ENCODE data around the gene MCTP1. TPM values are rescaled to one million over a fixed set of nuclear protein-coding genes. Genes with fewer than 3 reads are reported as not detected.

The MCTP1 gene
- total RNA-seq, 1 experiment from 2014 or later, result 2.5 TPM

DNA sequence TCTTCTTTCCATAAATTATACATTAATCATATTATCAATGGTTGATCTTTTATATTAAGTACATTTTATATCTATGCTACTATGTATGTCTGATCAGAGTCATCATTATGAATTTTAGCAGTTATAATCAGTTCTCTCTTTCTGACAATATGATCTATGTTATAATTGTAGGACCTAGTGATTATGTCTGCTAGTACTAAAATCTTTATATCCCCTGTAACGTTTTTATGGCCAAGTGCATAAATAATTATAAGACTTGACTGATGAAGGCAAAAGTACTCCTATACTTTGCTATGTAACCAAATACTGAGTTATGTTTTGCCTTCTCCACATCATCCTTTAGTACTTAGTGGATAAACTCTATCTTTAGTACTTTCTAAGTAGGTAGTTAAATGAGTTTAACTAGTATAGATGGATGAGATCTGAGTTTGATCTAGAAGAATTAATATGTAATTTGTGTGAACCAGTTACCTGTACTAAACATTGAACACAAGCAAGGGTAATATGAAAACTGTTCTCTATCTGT, 591.0 kb downstream of the MCTP1 start:
- no peaks in the 10 kb centered on the region for H3K4me1 ChIP-seq (ENCODE audit: insufficient read depth, low read length)
- H3K4me3 Mint-ChIP-seq, result no peak overlapping the region
- no peak overlapping the region for H4K8ac ChIP-seq (replicated peaks; ENCODE audit: insufficient read length, low read depth, low read length)
- no peaks in the 10 kb centered on the region for H3K9me3 Mint-ChIP-seq
- no peak overlapping the region for H2AFZ ChIP-seq (ENCODE audit: low read length)
- H3K56ac ChIP-seq (ENCODE audit: insufficient read length, low read depth, low read length), result no peak overlapping the region
- no peak overlapping the region for H4K91ac ChIP-seq (ENCODE audit: insufficient read length, low read depth, low read length)
- H3K27me3 ChIP-seq (ENCODE audit: insufficient read depth, low read length), result no peaks in the 10 kb centered on the region
- no peak overlapping the region for H2BK15ac ChIP-seq (ENCODE audit: low read depth, low read length)
- no peaks in the 10 kb centered on the region for H3K27me3 Mint-ChIP-seq (ENCODE audit: low read depth)
- H3K36me3 Mint-ChIP-seq (ENCODE audit: insufficient read depth in 1 of 3, low read depth in 3 of 3), result peaks cover 1 to 7% (median 6%) of the 10 kb centered on the region in 3 experiments; a peak in 3 of 7 replicates
- no peak overlapping the region for H2BK120ac ChIP-seq (ENCODE audit: low read depth, low read length, poor library complexity, severe bottlenecking)
- H3K4me1 Mint-ChIP-seq, result peaks cover 8 to 11% of the 10 kb centered on the region in 2 experiments
- no peak overlapping the region for H2BK12ac ChIP-seq (ENCODE audit: insufficient read length, low read depth, low read length)
- no peak overlapping the region for H3K27ac Mint-ChIP-seq
- H3K9ac ChIP-seq (ENCODE audit: extremely low read depth, insufficient read length, low read length), result no peak overlapping the region
- H3K23ac ChIP-seq (ENCODE audit: insufficient read length, low read depth, low read length), result no peak overlapping the region
- no peak overlapping the region for H3K14ac ChIP-seq (ENCODE audit: insufficient read depth, low read length)
- no peak overlapping the region for H2AK5ac ChIP-seq (ENCODE audit: insufficient read length, low read length)
- H4K20me1 ChIP-seq (ENCODE audit: control insufficient read depth, insufficient read depth, insufficient read length), result no peaks in the 10 kb centered on the region
- no peak for DNase-seq
- H3K4me2 ChIP-seq (ENCODE audit: insufficient read depth, insufficient read length, low read length), result no peak overlapping the region
- no peak overlapping the region for H3K4ac ChIP-seq (ENCODE audit: low read depth, low read length)
- H4K5ac ChIP-seq (ENCODE audit: insufficient read length, low read depth, low read length), result no peak overlapping the region
- no peak overlapping the region for H2BK20ac ChIP-seq (ENCODE audit: low read depth, low read length, poor library complexity, severe bottlenecking)
- no peak overlapping the region for H2BK5ac ChIP-seq (ENCODE audit: insufficient read length, low read length)
- no peaks in the 10 kb centered on the region for H3K79me2 ChIP-seq (ENCODE audit: insufficient read depth, low read length)
- no CpG with 5 or more reads among the region's 1 CpG for WGBS (ENCODE audit: extremely low coverage, insufficient read length, low lambda C conversion rate)
- no peak overlapping the region for H3K18ac ChIP-seq (ENCODE audit: insufficient read length, low read depth, low read length)
- H3K79me1 ChIP-seq (ENCODE audit: insufficient read depth, low read depth, low read length, poor library complexity, severe bottlenecking), result no peaks in the 10 kb centered on the region
- TF ChIP-seq, protein P1, sequence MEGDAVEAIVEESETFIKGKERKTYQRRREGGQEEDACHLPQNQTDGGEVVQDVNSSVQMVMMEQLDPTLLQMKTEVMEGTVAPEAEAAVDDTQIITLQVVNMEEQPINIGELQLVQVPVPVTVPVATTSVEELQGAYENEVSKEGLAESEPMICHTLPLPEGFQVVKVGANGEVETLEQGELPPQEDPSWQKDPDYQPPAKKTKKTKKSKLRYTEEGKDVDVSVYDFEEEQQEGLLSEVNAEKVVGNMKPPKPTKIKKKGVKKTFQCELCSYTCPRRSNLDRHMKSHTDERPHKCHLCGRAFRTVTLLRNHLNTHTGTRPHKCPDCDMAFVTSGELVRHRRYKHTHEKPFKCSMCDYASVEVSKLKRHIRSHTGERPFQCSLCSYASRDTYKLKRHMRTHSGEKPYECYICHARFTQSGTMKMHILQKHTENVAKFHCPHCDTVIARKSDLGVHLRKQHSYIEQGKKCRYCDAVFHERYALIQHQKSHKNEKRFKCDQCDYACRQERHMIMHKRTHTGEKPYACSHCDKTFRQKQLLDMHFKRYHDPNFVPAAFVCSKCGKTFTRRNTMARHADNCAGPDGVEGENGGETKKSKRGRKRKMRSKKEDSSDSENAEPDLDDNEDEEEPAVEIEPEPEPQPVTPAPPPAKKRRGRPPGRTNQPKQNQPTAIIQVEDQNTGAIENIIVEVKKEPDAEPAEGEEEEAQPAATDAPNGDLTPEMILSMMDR (conservative IDR thresholded peaks at IDR 0.05), result no peak
- H3T11ph ChIP-seq (ENCODE audit: low read length), result no peak overlapping the region
- no peaks in the 10 kb centered on the region for H3K23me2 ChIP-seq (ENCODE audit: insufficient read length, low read depth, low read length, poor library complexity, severe bottlenecking)
- H3K9me3 ChIP-seq (ENCODE audit: control insufficient read depth, low read depth, low read length), result no peaks in the 10 kb centered on the region
- H3K27ac ChIP-seq (ENCODE audit: insufficient read length, low read depth, low read length), result no peak overlapping the region

Data from H9 (cell line).